HL-60/S4 (cell line): Measurements from ENCODE around the gene ALCAM.

ENCODE experiments used
- in situ Hi-C: fragments of 300-500 bp; cut with MboI; formaldehyde crosslinking; loops from 2 replicates; pipeline ENCODE4 v1.14.3; 2022; ENCODE audit warnings: low sequenced_read_pairs

ALCAM gene

DNA sequence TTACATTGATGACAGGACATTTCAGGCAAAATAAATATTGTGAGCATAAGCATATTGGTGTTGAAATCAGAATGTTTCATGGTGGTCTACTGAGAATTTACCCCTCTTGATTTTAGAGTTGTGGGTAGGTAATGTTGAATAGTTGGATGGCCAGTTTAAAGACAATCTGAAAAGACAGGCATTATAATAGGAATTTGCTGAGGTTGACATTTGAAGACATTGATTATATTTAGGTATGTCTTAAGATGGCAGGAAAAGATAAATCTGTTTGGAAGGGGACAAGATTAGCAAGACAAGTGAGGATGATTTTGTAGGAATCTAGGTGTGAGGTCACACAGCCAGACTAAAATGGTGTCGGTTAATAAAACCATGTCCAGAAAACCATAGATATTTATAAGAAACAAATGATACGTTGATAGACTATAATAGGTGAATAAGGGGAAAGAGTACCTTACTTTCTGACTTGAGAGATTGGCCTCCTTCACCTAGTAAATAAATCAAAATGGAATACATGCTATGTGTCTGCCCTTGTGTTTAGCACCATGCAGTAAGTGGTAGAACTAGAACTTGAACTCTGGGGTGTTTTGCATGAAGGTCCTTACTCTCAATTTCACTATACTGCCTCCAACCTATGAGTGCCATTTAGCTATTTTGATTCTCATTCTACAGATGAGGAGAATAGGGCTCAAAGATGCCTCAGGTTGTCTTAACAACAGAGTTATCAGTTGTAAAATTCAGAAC, 57.9 kb downstream of the ALCAM start:
- in situ Hi-C loops = no loop called here

GRCh38 chr3:105425153-105425502, 58.4 kb downstream of the ALCAM start:
- in situ Hi-C loops = no loop called here

GRCh38 chr3:105427332-105427731, 60.6 kb downstream of the ALCAM start:
- in situ Hi-C loops = no loop called here

GRCh38 chr3:105429034-105429762, 62.5 kb downstream of the ALCAM start:
- in situ Hi-C loops = no loop called here

- in situ Hi-C loops = no loop called here
Measured at GRCh38 chr3:105430455-105430854, 63.7 kb downstream of the ALCAM start.

GRCh38 chr3:105431200-105431599, 64.5 kb downstream of the ALCAM start:
- in situ Hi-C loops = no loop called here

- in situ Hi-C loops = no loop called here
Measured at GRCh38 chr3:105435277-105435676, 68.6 kb downstream of the ALCAM start.

DNA sequence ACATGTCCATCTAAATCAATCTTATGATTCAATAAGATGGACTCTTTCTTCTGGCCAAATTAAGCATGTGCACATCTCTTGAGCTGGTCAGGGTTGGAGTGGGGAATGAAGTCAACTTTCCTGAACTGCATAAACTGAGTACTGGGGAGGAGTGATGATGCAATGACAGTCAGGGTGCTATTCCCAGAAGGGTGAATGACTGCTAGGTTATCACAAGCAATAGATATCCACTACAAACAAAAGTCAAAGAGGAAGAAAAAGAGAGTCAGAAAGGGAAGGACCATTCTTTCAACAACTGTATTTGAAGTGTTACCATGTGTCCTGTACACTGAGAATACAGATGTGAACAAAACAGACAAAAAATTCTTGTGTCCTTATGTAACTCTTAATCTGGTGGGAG, 70.0 kb downstream of the ALCAM start:
- in situ Hi-C loops = no loop called here

- in situ Hi-C loops = no loop called here
Measured at GRCh38 chr3:105440113-105440512, 73.4 kb downstream of the ALCAM start.

- in situ Hi-C loops = no loop called here
Measured at GRCh38 chr3:105444725-105445124, 78.0 kb downstream of the ALCAM start.

- in situ Hi-C loops = no loop called here
Measured at GRCh38 chr3:105448338-105448982, 81.8 kb downstream of the ALCAM start.

- in situ Hi-C loops = no loop called here
Measured at GRCh38 chr3:105449414-105449813, 82.7 kb downstream of the ALCAM start.

- in situ Hi-C loops = no loop called here
Measured at GRCh38 chr3:105456017-105456416, 89.3 kb downstream of the ALCAM start.

DNA sequence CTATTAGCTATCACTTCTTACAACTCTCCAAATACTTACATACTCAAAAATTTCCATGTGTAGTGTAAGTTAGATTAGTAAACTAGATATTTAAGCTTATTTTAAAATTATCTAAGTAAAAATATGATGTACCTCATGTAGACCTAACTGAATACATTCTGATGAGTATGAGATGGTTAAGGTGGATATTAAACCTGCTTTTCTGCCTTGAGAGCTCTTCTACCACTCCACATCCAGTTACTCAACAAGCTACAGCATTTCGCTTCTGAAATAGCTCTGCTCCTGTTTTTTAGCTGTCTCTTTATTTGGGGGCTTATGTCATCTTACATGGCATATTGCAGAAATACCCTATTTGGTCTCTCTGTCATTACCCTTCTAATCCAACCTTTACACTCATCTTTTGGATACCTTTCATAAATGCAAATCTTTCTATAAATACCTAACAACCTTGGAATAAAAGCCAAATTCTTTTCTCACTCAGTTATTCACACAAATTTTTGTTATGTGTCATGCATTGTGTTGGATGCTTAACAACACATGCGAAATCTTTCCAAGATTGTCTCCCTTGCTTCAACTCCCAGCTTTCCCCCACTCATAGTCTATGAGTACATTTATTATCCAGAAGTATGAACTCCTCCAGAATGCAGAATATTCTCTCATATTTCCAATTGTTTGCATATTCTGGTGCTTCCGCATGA, 92.0 kb downstream of the ALCAM start:
- in situ Hi-C loops = no loop called here

DNA sequence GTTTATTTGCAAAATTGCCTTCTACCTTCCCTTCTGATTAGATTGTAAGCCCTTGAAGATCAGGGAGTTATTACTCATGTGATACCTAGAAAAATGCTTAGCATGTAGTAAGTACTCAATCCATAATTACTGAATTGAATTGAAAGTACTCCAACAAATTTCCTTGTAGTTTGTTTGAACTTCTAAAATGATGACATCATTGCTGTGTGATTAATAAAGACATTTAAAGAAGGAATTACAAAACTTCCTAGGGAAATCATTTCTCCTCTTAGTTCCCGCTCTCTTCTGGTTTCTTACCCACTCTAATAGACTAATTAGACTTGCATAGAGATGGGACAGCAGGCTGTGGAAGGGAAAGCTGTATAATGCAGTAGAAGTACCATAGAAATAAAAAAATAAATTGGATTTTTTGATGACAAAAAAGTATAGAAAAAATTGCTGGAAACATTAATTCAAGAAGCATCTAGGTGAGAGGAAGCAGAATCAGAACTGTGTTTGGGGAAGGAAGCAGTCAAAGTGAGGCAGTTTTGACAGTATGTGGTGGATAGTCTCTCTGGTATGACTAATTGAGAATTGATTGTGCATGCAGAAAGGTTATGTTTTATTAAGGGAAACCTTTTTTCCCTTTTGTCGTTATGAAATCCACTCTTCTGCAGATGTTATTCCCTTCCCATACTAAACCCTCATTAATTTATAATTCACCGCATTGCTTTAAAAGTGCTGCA, 93.0 kb downstream of the ALCAM start:
- in situ Hi-C loops = no loop called here

DNA sequence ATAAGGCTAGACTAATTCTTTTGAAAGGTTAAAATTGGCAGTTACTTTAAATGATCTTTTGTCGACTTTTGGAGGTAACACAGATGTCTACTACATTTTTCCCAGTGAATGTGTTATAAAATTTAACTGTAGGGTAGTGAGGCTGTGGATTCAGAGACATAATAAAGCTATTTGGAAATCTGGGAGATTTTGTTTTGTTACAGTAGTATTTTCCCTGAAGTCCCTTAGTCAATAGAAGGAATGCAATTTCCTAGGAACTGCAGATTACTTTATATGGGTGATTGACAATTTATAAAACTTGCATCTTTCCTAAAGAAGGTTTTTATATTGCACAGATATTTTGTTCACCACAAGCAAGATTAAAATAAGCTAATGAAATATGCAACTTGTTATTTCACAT, 96.9 kb downstream of the ALCAM start:
- in situ Hi-C loops = no loop called here

DNA sequence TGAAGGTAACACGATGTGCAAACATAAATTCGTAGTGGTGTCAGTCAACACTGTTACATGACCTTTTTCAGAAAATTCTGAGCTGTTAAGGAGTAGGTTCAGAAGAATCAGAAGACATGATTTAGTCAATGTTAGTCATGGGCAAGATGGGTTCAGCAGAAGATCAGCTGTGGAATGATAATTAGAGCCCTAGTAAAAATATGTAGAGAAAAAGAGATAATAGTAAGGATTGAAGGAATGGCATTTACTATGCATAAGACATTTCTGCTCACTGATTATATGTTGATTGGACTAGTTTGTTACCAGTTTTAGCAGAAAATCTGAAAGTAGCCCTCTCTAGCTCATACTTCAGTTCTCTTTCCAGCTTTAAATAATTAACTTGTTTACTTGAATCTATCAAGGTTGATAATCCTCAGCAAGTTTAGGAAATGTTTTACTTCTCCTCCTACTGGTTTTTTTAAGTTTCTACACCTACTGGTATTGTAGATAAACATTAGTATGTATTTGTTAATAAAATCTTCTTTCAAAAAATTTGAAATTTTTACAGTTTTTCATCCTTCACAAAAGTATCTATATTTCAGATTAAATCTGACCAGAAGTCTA, 98.6 kb downstream of the ALCAM start:
- in situ Hi-C loops = no loop called here

DNA sequence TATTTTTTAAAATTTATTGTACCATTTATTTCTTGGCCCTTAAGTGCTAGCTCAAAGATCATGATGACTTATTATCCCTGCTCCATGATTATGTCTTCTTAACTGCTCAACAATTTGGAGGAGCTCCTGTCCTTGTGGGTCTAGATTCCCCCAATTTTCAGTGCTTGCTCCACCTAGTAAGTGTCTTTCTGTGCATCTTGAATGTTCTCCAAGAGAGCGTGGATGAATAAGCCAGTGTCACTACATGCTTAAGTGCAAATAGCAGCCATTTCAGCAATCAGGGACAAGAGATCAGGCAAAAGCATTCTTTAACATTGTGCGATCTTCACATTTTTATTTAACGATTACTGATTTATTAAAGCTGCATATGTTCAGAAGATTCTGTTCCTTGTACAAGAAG, 99.4 kb downstream of the ALCAM start:
- in situ Hi-C loops = no loop called here

- in situ Hi-C loops = no loop called here
Measured at GRCh38 chr3:105466495-105467404, 100.0 kb downstream of the ALCAM start.
